Measurements from ENCODE around the gene NLRX1. TPM values are rescaled to one million over a fixed set of nuclear protein-coding genes. Genes with fewer than 3 reads are reported as not detected.

The NLRX1 gene
- total and polyA plus RNA-seq, 10 of the 15 experiments (the other 5 are each of a cell fraction or from before 2014, with no cell fraction given) = 0.85 to 18.5 (median 10.0) TPM

GRCh38 chr11:119209186-119209585 is 40.7 kb downstream of the NLRX1 start (continued):
- TF ChIP-seq RBBP5 (conservative IDR thresholded peaks at IDR 0.05) (no peak), CREB1 (IDR thresholded peaks at IDR 0.05; ENCODE audit: low read depth) (no peak), ETV6 (conservative IDR thresholded peaks at IDR 0.05 in 1 of 2, IDR thresholded peaks at IDR 0.05 in 1 of 2; ENCODE audit: borderline replicate concordance in 1 of 2, low read depth in 1 of 2) (no peak), ZBTB11 (CRISPR knock-in tag; IDR thresholded peaks at IDR 0.05) (no peak), RELA (IDR thresholded peaks at IDR 0.05; ENCODE audit: borderline replicate concordance, partially characterized antibody) (no peak), BCL11A (IDR thresholded peaks at IDR 0.05; ENCODE audit: low read depth, low read length) (no peak), EP300 (IDR thresholded peaks at IDR 0.05; ENCODE audit: borderline replicate concordance in 1 of 2, control insufficient read depth in 1 of 2, low read depth in 2 of 2, low read length in 2 of 2) (no peak), STAT1 (conservative IDR thresholded peaks at IDR 0.05) (no peak), EGR1 (IDR thresholded peaks at IDR 0.05; ENCODE audit: borderline replicate concordance in 1 of 2, low read depth in 2 of 2, low read length in 2 of 2) (no peak)
- TF ChIP-seq, protein P1, sequence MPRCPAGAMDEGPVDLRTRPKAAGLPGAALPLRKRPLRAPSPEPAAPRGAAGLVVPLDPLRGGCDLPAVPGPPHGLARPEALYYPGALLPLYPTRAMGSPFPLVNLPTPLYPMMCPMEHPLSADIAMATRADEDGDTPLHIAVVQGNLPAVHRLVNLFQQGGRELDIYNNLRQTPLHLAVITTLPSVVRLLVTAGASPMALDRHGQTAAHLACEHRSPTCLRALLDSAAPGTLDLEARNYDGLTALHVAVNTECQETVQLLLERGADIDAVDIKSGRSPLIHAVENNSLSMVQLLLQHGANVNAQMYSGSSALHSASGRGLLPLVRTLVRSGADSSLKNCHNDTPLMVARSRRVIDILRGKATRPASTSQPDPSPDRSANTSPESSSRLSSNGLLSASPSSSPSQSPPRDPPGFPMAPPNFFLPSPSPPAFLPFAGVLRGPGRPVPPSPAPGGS (IDR thresholded peaks at IDR 0.05; ENCODE audit: borderline replicate concordance, insufficient read depth, low read depth, low read length, poor library complexity, severe bottlenecking) = no peak

All from GM12878 (cell line).